Measurements from ENCODE around the gene POTEB3. TPM values are rescaled to one million over a fixed set of nuclear protein-coding genes. Genes with fewer than 3 reads are reported as not detected.

Gene POTEB3
- total RNA-seq, 1 donor from 2014 or later, result not detected

Small RNAs within 50 kb of the gene (microRNA-seq; reads per million reads assigned to microRNA genes)
- gene MIR3118-3, result not detected

Small RNAs within 50 kb of the gene (small RNA-seq; reads per million reads assigned to genes)
- gene GRAMD4P6 (not detected), gene MIR3118-3 (not detected), gene RF00026 (not detected)
